GM21423 (cell line): Measurements from ENCODE around the gene PPP1R14C.

ENCODE experiments used
- ATAC-seq: cut with Tn5 transposase; IDR thresholded peaks from one replicate; pipeline ENCODE4 v1.9.1; 2021; ENCODE audit warnings: mild to moderate bottlenecking, moderate library complexity; ENCODE audit not compliant: unreplicated experiment

The PPP1R14C gene

GRCh38 chr6:150290429-150290828 is 147.6 kb downstream of the PPP1R14C start:
- no peak for ATAC-seq

DNA sequence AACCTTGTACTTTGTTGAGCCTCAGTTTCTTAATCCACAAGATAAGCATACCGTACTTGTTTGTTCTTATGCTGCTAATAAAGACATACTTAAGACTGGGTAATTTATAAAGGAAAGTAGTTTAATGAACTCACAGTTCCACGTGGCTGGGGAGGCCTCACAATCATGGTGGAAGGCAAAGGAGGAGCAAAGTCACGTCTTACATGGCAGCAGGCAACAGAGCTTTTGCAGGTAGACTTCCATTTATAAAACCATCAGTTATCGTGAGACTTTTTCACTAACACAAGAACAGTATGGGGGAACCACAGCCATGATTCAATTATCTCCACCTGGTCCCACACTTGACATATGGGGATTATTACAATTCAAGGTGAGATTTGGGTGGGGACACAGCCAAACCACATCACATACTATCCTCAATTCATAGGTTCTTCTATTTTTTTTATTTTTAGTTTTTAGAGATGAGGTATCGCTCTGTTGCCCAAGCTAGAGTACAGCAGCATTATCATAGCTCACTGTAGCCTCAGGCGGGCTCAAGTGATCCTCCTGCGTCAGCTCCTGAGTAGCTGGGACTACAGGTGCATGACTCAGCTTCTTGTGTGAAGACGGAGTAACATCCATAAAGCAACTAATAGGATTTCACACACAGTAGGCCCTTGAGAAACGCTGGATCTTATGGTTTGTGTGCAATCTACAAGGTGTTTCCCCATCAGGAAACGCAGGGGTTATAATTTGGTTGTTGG is 149.3 kb downstream of the PPP1R14C start:
- ATAC-seq = no peak

DNA sequence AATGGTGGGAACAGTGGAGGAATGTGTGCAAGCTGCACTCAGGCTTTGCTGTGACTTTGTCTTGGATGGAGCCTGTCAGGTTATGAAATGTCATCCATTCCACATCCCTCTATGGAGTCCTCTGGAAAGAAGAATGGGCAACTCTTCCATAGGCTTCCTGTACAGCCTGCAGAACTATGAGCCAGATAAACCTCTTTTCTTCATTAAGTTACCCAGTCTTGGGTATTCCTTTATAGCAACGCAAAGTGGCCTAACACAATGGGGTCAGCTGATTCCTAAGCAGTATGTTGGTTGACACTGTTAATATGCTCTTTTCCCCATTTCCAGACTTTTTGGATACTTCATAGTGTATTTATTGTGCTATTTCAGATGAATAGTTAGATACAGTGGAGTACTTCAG is 150.2 kb downstream of the PPP1R14C start:
- no peak for ATAC-seq

DNA sequence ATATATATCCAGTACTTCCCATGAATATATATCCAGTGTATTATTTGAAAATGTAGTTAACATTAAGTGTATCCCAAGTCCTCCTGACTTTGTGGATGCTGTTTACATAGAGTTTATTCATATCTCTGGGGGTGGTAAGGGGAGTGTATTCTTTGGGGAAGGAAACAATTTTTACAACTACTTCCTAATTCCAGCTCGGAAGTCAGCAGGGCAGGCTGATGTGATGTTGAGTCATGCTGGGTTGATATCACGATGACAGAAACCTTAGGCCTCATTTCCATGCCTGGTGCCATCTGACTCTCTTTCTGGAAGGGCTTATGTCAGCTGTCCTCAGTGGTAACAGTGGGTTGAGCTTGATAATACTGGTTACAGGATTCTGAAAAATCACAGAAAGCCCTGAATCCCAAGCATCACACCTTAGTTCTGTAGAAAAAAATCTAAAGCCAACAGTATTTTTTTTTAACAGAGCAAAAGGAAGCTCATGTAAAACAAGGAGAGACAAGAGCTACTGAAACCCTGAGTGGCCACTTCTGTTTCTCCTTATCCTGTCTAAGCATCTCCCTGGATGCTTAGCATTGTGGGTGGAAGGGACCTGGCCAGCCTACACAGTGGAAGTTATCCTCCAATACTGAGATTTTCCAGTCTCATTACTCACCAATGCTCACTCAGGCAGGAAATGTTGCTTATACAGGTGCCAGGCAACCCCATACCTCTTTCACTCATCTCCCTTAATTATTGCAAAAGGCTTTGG is 150.8 kb downstream of the PPP1R14C start:
- no peak for ATAC-seq

DNA sequence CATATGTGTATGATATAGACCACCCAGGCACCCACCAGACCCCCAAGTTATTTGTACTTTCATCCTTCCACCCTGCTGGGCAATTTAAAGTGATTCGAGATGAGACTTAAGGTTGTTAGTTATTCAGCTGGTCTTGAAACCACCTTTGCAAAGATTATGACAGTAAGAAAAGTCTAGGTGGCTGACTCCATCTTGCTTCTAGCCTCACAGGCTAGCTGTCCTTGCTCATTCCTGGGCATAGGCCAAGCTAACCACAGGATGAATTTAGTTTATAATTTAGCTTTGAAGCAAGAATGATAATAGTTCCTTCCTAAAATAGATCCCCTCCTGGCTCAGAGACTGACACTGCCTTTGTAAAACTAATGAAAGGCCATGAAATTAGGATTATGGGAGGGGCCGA is 154.0 kb downstream of the PPP1R14C start:
- ATAC-seq = no peak

DNA sequence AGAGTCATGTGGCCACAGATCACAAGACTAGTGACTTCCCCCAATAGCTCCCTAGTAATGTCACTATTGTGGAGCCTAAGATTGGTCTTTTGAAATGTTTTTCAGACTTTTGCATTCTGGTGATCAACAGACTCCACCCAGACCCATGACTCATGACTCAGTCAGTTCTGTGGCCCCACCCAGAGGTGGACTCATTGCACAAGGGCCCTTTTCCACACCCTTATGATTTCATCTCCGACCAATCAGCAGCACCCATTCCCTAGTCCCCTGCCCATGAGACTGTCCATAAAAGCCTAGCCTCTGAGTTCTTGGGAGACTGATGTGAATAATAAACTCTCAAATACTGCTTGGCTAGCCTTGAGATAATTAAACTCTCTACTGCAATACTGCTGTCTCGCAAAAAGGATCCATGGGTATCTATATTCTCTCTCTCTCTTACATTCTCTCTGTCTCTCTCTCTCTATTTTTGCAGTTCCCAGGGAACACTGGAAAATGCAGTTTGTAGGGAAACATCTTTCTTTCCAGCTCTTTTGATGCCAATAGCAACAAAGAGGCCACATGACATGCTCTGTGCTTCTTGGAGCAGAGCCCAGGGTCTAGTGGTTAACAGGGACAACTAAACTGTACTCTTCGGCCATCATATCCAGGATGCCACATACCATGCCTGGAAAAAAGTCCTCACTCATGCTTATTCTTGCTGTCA is 154.6 kb downstream of the PPP1R14C start:
- ATAC-seq = no peak

DNA sequence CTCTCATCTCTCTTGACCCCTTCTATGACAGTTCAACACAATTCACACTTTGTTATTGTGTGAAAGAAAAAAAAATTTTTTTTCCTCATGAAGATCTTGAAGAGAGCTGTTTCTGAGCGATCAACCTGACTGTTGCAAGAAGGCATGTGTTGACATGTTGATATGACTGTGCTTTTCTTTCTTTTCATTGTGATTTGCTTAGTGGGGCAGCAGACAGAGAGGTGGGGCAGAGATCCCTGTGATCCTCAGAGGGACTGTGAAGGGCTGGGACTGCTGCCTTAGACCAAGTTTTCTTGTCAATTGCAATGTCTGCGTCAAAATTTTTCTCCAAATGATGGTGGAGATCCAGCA is 155.2 kb downstream of the PPP1R14C start:
- no peak for ATAC-seq

DNA sequence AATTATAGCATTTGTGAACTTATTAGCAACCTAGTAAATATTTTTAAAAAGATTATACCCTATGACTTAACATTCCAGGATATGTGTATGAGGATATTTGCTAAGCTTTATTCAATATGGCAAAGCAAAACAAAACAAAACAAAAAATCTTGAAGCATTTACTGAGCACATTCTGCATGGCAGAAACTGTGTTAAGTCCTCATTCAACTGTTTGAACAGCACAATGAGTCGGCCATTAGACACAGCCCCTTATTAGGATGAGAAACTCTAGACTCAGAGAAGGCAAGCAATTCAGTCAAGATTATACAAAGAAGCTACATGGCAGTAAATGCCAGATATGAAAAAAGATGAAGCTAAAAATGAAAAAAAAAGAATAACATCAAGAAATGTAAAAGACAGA is 155.8 kb downstream of the PPP1R14C start:
- ATAC-seq = no peak
